GM12878 (cell line): ENCODE measurements around the gene PTPN2. TPM values are rescaled to one million over a fixed set of nuclear protein-coding genes. Genes with fewer than 3 reads are reported as not detected.
A peak's percentile ranks its signal among the peaks of the same experiment; 100 is the strongest.

Experiments used
- BCL11A ChIP-seq: IDR thresholded peaks from 2 replicates; pipeline ENCODE4 v1.6.1; 2011; ENCODE audit warnings: low read depth, low read length
- CBX3 ChIP-seq: fragments of 200-600 bp; sonication (generic); IDR thresholded peaks from 2 replicates; pipeline ENCODE4 v1.6.1; 2016; ENCODE audit warnings: low read depth, borderline replicate concordance
- FOXK2 ChIP-seq: fragments of 450-650 bp; IDR thresholded peaks from 2 replicates; pipeline ENCODE4 v1.6.1; 2017; ENCODE audit warnings: mild to moderate bottlenecking, moderate library complexity
- HDAC2 ChIP-seq: fragments of 200-600 bp; sonication (generic); IDR thresholded peaks from 2 replicates; pipeline ENCODE4 v1.6.1; 2017
- JUNB ChIP-seq: IDR thresholded peaks from 2 replicates; pipeline ENCODE4 v1.6.1; 2016; ENCODE audit warnings: antibody characterized with exemption, mild to moderate bottlenecking
- JUND ChIP-seq: IDR thresholded peaks from 2 replicates; pipeline ENCODE4 v1.6.1; 2012; ENCODE audit warnings: low read depth, mild to moderate bottlenecking, low read length, improper control_type of control experiment, moderate library complexity
- KDM1A ChIP-seq: fragments of 200-600 bp; sonication (generic); IDR thresholded peaks from 2 replicates; pipeline ENCODE4 v1.6.1; 2016; ENCODE audit warnings: borderline replicate concordance
- LARP7 ChIP-seq: fragments of 450-650 bp; IDR thresholded peaks from 2 replicates; pipeline ENCODE4 v1.6.1; 2017; ENCODE audit warnings: mild to moderate bottlenecking
- POLR2AphosphoS5 ChIP-seq: IDR thresholded peaks from 2 replicates; pipeline ENCODE4 v1.6.1; 2011; ENCODE audit warnings: mild to moderate bottlenecking, low read length, inconsistent platforms
- POU2F2 ChIP-seq: IDR thresholded peaks from 3 replicates; pipeline ENCODE4 v1.6.1; 2011; ENCODE audit warnings: low read depth, mild to moderate bottlenecking, low read length, borderline replicate concordance
- RAD51 ChIP-seq: fragments of 450-650 bp; IDR thresholded peaks from 2 replicates; pipeline ENCODE4 v1.6.1; 2016; ENCODE audit warnings: moderate library complexity, mild to moderate bottlenecking, inconsistent platforms
- RUNX3 ChIP-seq: IDR thresholded peaks from 2 replicates; pipeline ENCODE4 v1.6.1; 2012; ENCODE audit warnings: low read length, inconsistent platforms
- TCF12 ChIP-seq: IDR thresholded peaks from 2 replicates; pipeline ENCODE4 v1.6.1; 2011; ENCODE audit warnings: low read depth, mild to moderate bottlenecking, low read length
- YY1 ChIP-seq: IDR thresholded peaks from 2 replicates; pipeline ENCODE4 v1.6.1; 2011; ENCODE audit warnings: low read depth, mild to moderate bottlenecking, low read length
- ZBED1 ChIP-seq: IDR thresholded peaks from 2 replicates; pipeline ENCODE4 v1.6.1; 2016; ENCODE audit warnings: borderline replicate concordance
- ZNF207 ChIP-seq: fragments of 450-650 bp; IDR thresholded peaks from 2 replicates; pipeline ENCODE4 v1.6.1; 2014; ENCODE audit warnings: antibody characterized with exemption, mild to moderate bottlenecking, borderline replicate concordance
- polyA plus RNA-seq, 11 experiments: library from polyadenylated mRNA; depleted of rRNA in 4 of 11; unstranded in 6 of 11; stranded (reverse) in 5 of 11; fragments of >200 nt; fragmentation: Nextera tagmentation in 4 of 11; fragmentation: Illumina TruSeq in 1 of 11; extraction: Ambion mirVana in 4 of 11; extraction: Trizol in 1 of 11; gene quantifications; 1 replicate in 1 of 11; 2 replicates in 10 of 11; pipeline versions ENCODE4 v1.2.1 to v1.2.3, GENCODE V29; 2011 to 2016; ENCODE audit warnings: inconsistent platforms in 2 of 11, missing spikeins in 2 of 11, low read depth in 1 of 11
- total RNA-seq, 4 experiments: library from RNA; depleted of rRNA in 3 of 4; stranded (reverse); fragments of >200 nt in 3 of 4; fragmentation: Illumina TruSeq in 1 of 4; extraction: Trizol in 1 of 4; gene quantifications; 2 replicates each; pipeline versions ENCODE4 v1.2.1 to v1.2.3, GENCODE V29; 2013 to 2021
- TF ChIP-seq, protein P1 (sequence below): IDR thresholded peaks from 2 replicates; pipeline ENCODE4 v1.6.1; 2012; ENCODE audit warnings: improper control_type of control experiment, low read depth, low read length; ENCODE audit not compliant: insufficient replicate concordance
- TF ChIP-seq, protein P2 (sequence below): fragments of 450-650 bp; formaldehyde crosslinking; IDR thresholded peaks from 2 replicates; pipeline ENCODE4 v1.4.0; 2020; ENCODE audit warnings: mild to moderate bottlenecking, moderate library complexity

Gene PTPN2
- total and polyA plus RNA-seq, 10 of the 15 experiments (the other 5 are each of a cell fraction or from before 2014, with no cell fraction given): 46.5 to 86.7 (median 64.6) TPM

DNA sequence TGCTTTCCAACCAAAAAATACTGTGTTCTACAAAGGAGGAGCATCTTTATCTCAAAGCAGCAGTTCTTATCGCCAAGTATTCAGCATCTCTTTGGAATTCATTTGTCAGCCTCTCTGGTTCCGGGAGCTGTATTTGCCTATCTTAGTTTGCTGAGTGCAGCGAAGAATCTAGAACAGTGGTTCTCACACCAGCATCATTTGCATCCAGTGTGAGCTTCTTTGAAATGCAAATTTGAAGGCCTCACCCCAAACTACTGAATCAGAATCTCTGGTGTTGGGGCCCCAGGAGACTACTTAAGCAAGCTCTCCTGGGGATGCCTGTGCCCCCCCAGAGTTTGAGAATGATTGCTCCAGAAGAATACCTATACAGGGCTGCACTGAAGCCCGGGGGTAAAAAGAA is 1.5 kb upstream of the PTPN2 start (continued):
- TF ChIP-seq, protein P1, sequence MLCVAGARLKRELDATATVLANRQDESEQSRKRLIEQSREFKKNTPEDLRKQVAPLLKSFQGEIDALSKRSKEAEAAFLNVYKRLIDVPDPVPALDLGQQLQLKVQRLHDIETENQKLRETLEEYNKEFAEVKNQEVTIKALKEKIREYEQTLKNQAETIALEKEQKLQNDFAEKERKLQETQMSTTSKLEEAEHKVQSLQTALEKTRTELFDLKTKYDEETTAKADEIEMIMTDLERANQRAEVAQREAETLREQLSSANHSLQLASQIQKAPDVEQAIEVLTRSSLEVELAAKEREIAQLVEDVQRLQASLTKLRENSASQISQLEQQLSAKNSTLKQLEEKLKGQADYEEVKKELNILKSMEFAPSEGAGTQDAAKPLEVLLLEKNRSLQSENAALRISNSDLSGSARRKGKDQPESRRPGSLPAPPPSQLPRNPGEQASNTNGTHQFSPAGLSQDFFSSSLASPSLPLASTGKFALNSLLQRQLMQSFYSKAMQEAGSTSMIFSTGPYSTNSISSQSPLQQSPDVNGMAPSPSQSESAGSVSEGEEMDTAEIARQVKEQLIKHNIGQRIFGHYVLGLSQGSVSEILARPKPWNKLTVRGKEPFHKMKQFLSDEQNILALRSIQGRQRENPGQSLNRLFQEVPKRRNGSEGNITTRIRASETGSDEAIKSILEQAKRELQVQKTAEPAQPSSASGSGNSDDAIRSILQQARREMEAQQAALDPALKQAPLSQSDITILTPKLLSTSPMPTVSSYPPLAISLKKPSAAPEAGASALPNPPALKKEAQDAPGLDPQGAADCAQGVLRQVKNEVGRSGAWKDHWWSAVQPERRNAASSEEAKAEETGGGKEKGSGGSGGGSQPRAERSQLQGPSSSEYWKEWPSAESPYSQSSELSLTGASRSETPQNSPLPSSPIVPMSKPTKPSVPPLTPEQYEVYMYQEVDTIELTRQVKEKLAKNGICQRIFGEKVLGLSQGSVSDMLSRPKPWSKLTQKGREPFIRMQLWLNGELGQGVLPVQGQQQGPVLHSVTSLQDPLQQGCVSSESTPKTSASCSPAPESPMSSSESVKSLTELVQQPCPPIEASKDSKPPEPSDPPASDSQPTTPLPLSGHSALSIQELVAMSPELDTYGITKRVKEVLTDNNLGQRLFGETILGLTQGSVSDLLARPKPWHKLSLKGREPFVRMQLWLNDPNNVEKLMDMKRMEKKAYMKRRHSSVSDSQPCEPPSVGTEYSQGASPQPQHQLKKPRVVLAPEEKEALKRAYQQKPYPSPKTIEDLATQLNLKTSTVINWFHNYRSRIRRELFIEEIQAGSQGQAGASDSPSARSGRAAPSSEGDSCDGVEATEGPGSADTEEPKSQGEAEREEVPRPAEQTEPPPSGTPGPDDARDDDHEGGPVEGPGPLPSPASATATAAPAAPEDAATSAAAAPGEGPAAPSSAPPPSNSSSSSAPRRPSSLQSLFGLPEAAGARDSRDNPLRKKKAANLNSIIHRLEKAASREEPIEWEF: peak; percentile 94
- TF ChIP-seq RAD51 (no peak), LARP7 (no peak), JUNB (0 out of 2 replicates have a peak, but pooled peaks have one; percentile 23), HDAC2 (no peak), POU2F2 (peak; percentile 95; the same call in 2 of the 3 replicates), RUNX3 (peak; percentile 21; the same call in 1 of the 2 replicates), BCL11A (peak; percentile 66; the same call in 1 of the 2 replicates), ZNF207 (no peak), ZBED1 (no peak), POLR2AphosphoS5 (peak; percentile 88), CBX3 (no peak), JUND (no peak), YY1 (no peak), FOXK2 (no peak), KDM1A (no peak), TCF12 (peak; percentile 72; the same call in 1 of the 2 replicates)
- TF ChIP-seq, protein P2, sequence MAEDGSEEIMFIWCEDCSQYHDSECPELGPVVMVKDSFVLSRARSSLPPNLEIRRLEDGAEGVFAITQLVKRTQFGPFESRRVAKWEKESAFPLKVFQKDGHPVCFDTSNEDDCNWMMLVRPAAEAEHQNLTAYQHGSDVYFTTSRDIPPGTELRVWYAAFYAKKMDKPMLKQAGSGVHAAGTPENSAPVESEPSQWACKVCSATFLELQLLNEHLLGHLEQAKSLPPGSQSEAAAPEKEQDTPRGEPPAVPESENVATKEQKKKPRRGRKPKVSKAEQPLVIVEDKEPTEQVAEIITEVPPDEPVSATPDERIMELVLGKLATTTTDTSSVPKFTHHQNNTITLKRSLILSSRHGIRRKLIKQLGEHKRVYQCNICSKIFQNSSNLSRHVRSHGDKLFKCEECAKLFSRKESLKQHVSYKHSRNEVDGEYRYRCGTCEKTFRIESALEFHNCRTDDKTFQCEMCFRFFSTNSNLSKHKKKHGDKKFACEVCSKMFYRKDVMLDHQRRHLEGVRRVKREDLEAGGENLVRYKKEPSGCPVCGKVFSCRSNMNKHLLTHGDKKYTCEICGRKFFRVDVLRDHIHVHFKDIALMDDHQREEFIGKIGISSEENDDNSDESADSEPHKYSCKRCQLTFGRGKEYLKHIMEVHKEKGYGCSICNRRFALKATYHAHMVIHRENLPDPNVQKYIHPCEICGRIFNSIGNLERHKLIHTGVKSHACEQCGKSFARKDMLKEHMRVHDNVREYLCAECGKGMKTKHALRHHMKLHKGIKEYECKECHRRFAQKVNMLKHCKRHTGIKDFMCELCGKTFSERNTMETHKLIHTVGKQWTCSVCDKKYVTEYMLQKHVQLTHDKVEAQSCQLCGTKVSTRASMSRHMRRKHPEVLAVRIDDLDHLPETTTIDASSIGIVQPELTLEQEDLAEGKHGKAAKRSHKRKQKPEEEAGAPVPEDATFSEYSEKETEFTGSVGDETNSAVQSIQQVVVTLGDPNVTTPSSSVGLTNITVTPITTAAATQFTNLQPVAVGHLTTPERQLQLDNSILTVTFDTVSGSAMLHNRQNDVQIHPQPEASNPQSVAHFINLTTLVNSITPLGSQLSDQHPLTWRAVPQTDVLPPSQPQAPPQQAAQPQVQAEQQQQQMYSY (CRISPR knock-in tag): no peak
- TF ChIP-seq, all 136 proteins: peak for 20
